SKM-1 treated with dmso at 0.1 percent for 144 hours (cell line): ENCODE data around the gene KCNK2.
"Not testable (repeated sequence)": the region's sequence is repeated elsewhere in the genome, so short reads cannot be mapped to it uniquely, and the experiment has no call there.

ENCODE experiments used
- DNase-seq: peaks from one replicate; lab custom pipeline; 2025; ENCODE audit not compliant: unreplicated experiment; lab: John Stamatoyannopoulos, UW

The KCNK2 gene

GRCh38 chr1:215147024-215147423 lies 64.5 kb downstream of the KCNK2 start:
- no peak for DNase-seq

DNA sequence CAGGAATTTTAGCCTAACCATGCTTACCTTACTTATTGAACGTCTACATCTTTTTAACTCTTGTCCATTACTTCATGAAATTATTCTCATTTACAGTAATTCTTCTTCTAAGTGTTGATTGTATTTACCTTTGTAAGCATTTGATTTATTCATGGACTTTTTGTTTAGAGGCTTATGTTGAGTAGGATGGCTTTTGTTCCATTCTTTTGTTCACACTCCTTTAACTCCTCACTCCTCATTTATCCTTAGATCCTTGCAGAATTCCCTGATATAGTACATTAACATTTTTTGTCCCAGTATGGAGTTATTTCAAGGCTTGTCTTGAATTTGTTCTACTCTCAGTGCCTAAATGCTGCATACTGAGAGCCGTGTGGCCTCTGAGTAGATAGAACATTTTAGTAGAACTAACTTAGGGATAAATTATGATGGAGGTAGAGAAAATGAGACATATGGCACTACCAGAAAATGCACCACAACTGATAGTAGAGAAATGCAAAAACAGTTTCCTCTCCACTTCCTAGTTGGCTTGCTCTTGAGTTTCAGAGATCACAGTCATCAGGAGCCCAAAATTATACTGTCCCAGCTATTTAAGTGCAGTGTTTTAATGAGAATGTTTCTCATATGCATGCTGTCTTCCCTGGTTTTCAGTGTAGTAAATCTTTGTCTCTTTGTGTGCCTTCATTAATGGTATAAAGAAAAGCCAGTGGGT lies 69.5 kb downstream of the KCNK2 start:
- DNase-seq = no peak

DNA sequence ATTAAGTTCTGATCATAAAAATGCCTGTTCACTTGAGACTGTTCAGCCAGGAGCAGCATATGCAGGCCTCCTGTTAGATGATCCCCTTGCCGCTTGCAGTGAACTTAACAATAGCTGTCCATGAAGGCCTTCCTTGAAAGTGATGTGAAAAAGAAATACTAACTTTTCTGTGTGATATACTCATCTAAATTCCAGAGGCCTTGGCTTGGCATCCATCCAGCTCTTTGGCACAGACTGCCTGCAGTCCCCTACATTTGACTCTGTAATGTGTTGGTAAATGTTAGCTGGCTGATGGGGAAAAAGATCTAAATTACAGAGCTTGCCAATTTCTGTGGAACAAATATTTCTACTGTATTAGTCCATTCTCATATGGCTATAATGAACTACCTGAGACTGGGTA lies 73.7 kb downstream of the KCNK2 start:
- DNase-seq = no peak

- DNase-seq = no peak
Measured at GRCh38 chr1:215160351-215160750, 77.8 kb downstream of the KCNK2 start.

DNA sequence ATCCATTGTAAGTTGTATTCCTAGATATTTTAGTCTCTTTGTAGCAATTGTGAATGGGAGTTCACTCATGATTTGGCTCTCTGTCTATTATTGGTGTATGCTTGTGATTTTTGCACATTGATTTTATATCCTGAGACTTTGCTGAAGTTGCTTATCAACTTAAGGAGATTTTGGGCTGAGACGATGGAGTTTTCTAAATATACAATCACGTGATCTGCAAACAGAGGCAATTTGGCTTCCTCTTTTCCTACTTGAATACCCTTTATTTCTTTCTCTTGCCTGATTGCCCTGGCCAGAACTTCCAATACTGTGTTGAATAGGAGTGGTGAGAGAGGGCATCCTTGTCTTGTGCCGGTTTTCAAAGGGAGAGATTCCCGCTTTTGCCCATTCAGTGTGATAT lies 80.6 kb downstream of the KCNK2 start:
- DNase-seq = not testable (repeated sequence)

GRCh38 chr1:215166886-215167285 lies 84.3 kb downstream of the KCNK2 start:
- no peak for DNase-seq

DNA sequence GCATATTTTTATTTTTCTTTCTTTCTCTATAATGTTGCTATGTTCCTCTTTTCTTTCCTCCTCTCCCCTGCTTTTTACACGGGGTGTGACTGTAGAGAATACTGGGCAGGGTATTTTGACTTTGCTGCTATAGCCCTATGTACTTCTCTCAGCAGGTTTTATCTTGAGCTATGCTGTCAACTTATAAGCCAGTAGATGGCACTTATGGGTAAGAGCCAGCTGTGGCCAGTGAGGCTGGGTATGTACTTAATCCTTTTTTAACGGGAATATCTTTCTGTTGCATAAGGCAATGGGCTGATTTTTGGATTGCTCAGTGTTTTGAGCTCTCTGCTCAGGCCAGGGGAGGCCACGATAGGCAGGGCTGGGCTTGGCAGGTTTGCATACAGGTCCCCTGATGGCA lies 99.0 kb downstream of the KCNK2 start:
- no peak for DNase-seq

GRCh38 chr1:215185067-215185620 lies 102.6 kb downstream of the KCNK2 start:
- no peak for DNase-seq

- DNase-seq = no peak
Measured at GRCh38 chr1:215188302-215188950, 105.9 kb downstream of the KCNK2 start.

- DNase-seq = no peak
Measured at GRCh38 chr1:215192306-215192705, 109.8 kb downstream of the KCNK2 start.

DNA sequence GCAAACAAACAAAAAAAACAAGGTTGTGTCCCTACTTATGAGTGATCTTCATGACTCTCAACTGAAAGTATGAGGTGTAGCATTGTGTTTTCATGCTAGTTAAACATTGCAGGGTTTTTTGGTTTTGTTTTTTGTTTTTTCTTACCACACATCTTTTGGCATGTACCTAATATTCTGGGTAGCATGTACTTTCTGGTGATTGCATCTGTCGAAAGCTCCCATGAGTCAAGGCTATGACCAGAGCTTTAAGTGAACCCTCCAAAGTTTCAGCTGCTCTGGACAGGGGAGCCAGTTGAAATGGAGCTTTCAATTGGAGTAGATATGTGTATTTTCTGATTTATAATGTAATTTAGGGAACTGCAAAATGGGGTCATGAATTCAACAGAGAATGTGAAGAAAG lies 115.5 kb downstream of the KCNK2 start:
- no peak for DNase-seq

- DNase-seq = no peak
Measured at GRCh38 chr1:215200121-215200520, 117.6 kb downstream of the KCNK2 start.

GRCh38 chr1:215201283-215201682 lies 118.7 kb downstream of the KCNK2 start:
- no peak for DNase-seq

- no peak for DNase-seq
Measured at GRCh38 chr1:215202868-215203267, 120.3 kb downstream of the KCNK2 start.

- no peak for DNase-seq
Measured at GRCh38 chr1:215210167-215210566, 127.6 kb downstream of the KCNK2 start.

GRCh38 chr1:215215846-215216245 lies 133.3 kb downstream of the KCNK2 start:
- DNase-seq = no peak

- DNase-seq = no peak
Measured at GRCh38 chr1:215219372-215219771, 136.8 kb downstream of the KCNK2 start.

DNA sequence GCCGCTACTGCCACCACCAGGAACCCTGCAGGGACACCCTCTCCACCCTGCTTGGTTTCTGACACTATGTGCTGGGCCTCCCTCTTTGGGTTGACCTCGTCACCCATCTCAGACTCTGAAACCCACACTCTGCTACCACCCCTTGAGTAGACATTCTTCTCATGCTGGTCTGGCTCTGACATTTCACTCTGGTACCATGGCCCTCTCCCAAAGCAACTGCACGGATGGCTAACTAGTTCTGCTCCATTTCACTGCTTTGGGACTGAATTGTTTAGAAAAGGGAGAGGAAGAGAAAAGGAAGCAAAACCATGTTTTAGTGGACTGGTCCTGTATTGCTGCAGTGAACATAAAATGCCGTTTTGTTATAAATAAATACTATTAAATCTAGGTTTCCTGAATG lies 137.8 kb downstream of the KCNK2 start:
- no peak for DNase-seq

- no peak for DNase-seq
Measured at GRCh38 chr1:215226757-215227156, 144.2 kb downstream of the KCNK2 start.

DNA sequence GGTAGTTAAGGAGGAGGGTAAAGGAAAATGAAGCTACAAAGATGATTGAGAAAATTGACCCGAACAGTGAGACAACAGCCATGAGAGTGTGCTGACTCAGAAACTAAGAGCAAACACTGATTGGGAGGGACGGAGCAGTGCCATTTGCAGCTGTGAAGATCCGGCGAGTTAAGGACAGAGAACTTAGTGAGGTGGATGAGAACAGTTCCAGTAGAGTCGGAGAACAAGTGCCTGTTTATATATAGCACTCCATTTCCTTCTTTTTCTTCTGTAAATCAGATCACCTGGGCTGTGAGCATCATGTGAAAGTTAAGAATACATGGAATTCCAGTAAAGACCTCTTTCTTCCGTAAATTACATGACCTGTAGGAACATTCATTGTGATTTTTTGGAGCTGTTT lies 145.7 kb downstream of the KCNK2 start:
- no peak for DNase-seq

DNA sequence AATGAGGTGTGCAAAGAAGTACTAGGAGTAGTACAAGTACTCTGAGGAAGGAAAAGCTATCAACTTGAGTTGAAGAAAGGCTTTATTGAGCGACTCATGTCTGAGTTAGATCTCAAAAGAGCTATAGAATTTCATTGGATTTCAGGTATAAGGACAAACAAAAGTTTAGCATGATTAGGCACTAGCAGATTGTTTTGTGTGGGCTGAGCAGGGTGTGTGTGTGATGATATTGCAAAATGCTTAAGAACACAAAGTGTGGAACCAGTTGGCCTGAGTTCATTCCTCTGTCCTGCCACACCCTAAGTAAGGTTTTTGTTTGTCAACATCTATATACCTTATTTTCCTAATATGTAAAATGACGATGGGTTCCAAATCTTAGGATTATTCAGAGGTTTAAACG lies 158.9 kb downstream of the KCNK2 start:
- DNase-seq = no peak

DNA sequence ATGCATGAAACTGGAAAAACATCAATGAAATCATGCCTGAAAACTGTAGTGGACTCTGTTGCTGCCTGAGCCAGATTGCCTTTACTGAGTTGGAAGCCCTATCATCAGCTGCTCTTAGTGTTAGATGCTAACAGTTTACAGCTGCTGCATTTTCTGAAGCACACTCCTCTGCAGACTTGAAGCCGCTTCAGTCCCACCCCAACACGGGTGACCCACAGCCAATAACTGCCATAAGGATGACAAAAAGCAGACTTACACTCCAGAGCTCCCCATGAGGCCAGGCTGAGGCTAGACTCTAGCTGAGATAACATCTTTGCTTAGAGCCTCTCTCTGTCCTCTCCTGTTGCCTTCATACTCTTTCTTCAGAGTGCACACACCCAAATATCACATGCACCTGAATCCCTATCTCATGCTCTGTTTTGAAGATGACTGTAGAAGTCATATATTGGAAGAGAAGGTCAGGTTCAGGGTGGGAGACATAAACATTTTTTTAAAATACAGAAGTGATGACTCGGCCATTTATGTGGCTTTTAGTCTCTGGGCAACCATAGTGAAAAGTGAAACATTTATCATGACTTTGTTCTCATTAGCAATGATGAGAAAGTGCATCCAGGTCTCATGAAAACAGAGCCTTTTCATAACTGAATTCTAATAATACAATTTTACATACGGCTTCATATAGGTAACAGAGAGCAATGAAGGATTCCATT lies 161.0 kb downstream of the KCNK2 start:
- DNase-seq = no peak
